ENCODE measurements around the gene MORN5.

- TF ChIP-seq NR4A1 (CRISPR knock-in tag; IDR thresholded peaks at IDR 0.05) (no peak), NR4A1 (tag; IDR thresholded peaks at IDR 0.05) (no peak), ATF2 (CRISPR knock-in tag; IDR thresholded peaks at IDR 0.05) (no peak), CTCF (IDR thresholded peaks at IDR 0.05 in 2 of 3, conservative IDR thresholded peaks at IDR 0.05 in 1 of 3; ENCODE audit: insufficient read depth in 2 of 3, low read depth in 1 of 3, low read length in 3 of 3) (no peak), MTA1 (IDR thresholded peaks at IDR 0.05; ENCODE audit: borderline replicate concordance) (no peak), CBX5 (IDR thresholded peaks at IDR 0.05; ENCODE audit: borderline replicate concordance, low read depth) (no peak), KLF13 (tag; IDR thresholded peaks at IDR 0.05; ENCODE audit: borderline replicate concordance, low read depth) (no peak), SMARCC2 (IDR thresholded peaks at IDR 0.05; ENCODE audit: low read depth) (no peak), EP400 (IDR thresholded peaks at IDR 0.05) (no peak), NCOA1 (IDR thresholded peaks at IDR 0.05; ENCODE audit: low read depth) (no peak), GABPA (tag; conservative IDR thresholded peaks at IDR 0.05; ENCODE audit: low read depth) (no peak), TBL1XR1 (IDR thresholded peaks at IDR 0.05; ENCODE audit: low read length in 2 of 2) (no peak)
These were observed 24.2 kb upstream of the MORN5 start for GRCh38 chr9:122135529-122135859.

All from K562 (cell line).